Tibial nerve (tissue), 4 donors: ENCODE measurements around the gene PRKCE.

Source experiments
- EP300 ChIP-seq, 2 donors: sonication (generic); formaldehyde crosslinking; IDR thresholded peaks; one replicate each; pipeline ENCODE4 v1.6.1; 2017; ENCODE audit warnings: antibody characterized with exemption in 2 of 2, mild to moderate bottlenecking in 1 of 2
- POLR2A ChIP-seq, 2 donors: fragments of 450-650 bp; IDR thresholded peaks; one replicate each; pipeline ENCODE4 v1.6.1; 2017; ENCODE audit warnings: antibody characterized with exemption in 2 of 2, mild to moderate bottlenecking in 2 of 2, moderate library complexity in 2 of 2
- TF ChIP-seq, protein P1 (sequence below), 5 experiments: fragments of 200-600 bp in 3 of 5; fragments of 450-650 bp in 2 of 5; sonication (generic) in 3 of 5; IDR thresholded peaks; one replicate each; pipeline ENCODE4 v1.5.1; 2016 to 2019; ENCODE audit warnings: antibody characterized with exemption in 5 of 5, mild to moderate bottlenecking in 3 of 5, moderate library complexity in 2 of 5

DNA sequence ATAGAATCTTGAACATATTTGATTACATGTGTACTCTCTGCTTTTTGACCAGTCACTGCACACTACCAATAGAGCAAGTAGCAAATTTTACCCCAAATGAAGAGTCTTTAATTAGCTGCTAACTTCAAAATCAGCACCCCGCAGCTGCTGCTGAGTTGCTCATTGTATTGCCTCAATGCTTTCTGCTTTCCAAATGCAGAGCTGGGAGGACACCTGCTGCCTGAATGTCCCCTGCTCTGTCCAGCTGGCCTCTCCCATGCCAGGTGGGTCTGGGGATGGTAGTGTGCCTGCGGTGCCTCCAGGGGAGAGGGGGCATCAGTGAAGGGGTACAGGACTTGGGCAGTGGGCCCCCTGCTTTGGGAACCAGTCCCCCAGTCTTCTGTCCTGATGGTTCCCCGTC lies 184.8 kb downstream of the PRKCE start:
- TF ChIP-seq POLR2A (IDR thresholded peaks at IDR 0.05) (no peak), EP300 (IDR thresholded peaks at IDR 0.05) (no peak)
- TF ChIP-seq, protein P1, sequence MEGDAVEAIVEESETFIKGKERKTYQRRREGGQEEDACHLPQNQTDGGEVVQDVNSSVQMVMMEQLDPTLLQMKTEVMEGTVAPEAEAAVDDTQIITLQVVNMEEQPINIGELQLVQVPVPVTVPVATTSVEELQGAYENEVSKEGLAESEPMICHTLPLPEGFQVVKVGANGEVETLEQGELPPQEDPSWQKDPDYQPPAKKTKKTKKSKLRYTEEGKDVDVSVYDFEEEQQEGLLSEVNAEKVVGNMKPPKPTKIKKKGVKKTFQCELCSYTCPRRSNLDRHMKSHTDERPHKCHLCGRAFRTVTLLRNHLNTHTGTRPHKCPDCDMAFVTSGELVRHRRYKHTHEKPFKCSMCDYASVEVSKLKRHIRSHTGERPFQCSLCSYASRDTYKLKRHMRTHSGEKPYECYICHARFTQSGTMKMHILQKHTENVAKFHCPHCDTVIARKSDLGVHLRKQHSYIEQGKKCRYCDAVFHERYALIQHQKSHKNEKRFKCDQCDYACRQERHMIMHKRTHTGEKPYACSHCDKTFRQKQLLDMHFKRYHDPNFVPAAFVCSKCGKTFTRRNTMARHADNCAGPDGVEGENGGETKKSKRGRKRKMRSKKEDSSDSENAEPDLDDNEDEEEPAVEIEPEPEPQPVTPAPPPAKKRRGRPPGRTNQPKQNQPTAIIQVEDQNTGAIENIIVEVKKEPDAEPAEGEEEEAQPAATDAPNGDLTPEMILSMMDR (IDR thresholded peaks at IDR 0.05) = no peak
